GM12891 (cell line): ENCODE measurements around the gene IST1.

Experiments used
- PAX5 ChIP-seq: IDR thresholded peaks from 2 replicates; pipeline ENCODE4 v1.6.1; 2011; ENCODE audit warnings: low read length, moderate library complexity, mild to moderate bottlenecking; ENCODE audit not compliant: insufficient read depth, severe bottlenecking
- POLR2A ChIP-seq: IDR thresholded peaks from 2 replicates; pipeline ENCODE4 v1.6.1; 2011; ENCODE audit warnings: low read depth, low read length, control low read depth
- POLR2AphosphoS5 ChIP-seq: IDR thresholded peaks from 2 replicates; pipeline ENCODE4 v1.6.1; 2011; ENCODE audit warnings: low read depth, low read length, control low read depth
- POU2F2 ChIP-seq: IDR thresholded peaks from 2 replicates; pipeline ENCODE4 v1.6.1; 2011; ENCODE audit warnings: low read depth, mild to moderate bottlenecking, control low read depth, low read length, moderate library complexity
- SPI1 ChIP-seq: IDR thresholded peaks from 2 replicates; pipeline ENCODE4 v1.6.1; 2011; ENCODE audit warnings: low read depth, low read length, control low read depth
- TAF1 ChIP-seq: IDR thresholded peaks from 2 replicates; pipeline ENCODE4 v1.6.1; 2011; ENCODE audit warnings: low read depth, low read length, control low read depth

DNA sequence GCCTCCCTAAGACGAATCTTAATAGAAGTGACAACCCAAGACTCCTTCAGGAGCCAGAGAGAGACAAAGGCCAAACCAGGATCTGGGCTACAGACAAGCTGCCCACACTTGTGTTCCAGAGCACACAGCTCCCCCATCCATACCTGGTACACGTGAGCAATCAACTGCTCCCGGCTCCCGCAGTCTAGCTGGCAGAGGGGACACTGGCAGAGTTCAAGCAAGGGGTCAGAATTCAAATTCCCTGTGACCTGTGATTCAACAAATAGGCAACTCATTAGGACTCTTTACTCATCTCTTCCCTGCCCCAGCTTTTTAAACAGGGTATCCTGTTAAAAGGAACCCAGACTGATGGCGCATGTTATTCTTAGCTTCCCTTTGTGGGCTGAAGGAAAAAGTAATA lies 31.3 kb upstream of the IST1 start:
- TF ChIP-seq POLR2A (no peak), TAF1 (no peak), POLR2AphosphoS5 (no peak), POU2F2 (no peak), SPI1 (no peak), PAX5 (no peak)
